Activated naive CD4-positive, alpha-beta T cell treated with anti-CD3 and anti-CD28 coated beads, Interleukin-2, amount 50 U/mL, for 24 hours (primary cell): ENCODE measurements around the gene MECR.
"Not testable (repeated sequence)": the region's sequence is repeated elsewhere in the genome, so short reads cannot be mapped to it uniquely, and the experiment has no call there.

Experiments
- H3K27ac Mint-ChIP-seq: one replicate; pipeline ENCODE4 v1.8.0; 2021; ENCODE audit warnings: mild to moderate bottlenecking, mixed read lengths
- H3K27me3 Mint-ChIP-seq: one replicate; pipeline ENCODE4 v1.8.0; 2021; ENCODE audit warnings: mixed read lengths
- H3K36me3 Mint-ChIP-seq: one replicate; pipeline ENCODE4 v1.8.0; 2021; ENCODE audit warnings: mixed read lengths
- H3K4me1 Mint-ChIP-seq: one replicate; pipeline ENCODE4 v1.8.0; 2021; ENCODE audit warnings: mixed read lengths
- H3K4me3 Mint-ChIP-seq: one replicate; pipeline ENCODE4 v1.8.0; 2021; ENCODE audit warnings: mild to moderate bottlenecking, mixed read lengths
- H3K9me3 Mint-ChIP-seq: one replicate; pipeline ENCODE4 v1.8.0; 2021; ENCODE audit warnings: mixed read lengths

MECR gene

DNA sequence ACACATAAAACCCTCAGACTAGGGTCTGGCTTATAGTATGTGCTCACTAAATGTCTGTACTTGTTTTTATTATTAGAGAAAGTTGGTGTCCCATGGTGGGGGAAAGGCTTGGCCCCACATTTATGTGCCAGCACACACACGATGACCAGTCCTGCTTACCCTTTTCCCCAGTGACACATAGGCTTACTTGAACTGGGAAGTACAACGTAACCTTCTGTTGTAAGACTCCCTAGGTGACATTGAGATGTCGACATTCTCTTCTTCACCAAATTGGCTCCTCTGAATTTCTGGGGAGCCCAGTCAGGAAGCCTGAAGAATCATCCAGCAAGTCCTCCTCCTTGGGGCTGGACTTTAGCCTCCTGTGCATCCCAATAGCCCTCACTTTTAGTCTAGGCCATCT, 1.7 kb upstream of the MECR start:
- Mint-ChIP-seq H3K27me3 (peaks cover 11% of the 10 kb centered on the region), H3K36me3 (no peaks in the 10 kb centered on the region), H3K27ac (no peak overlapping the region), H3K4me1 (peaks cover 32% of the 10 kb centered on the region), H3K9me3 (no peaks in the 10 kb centered on the region), H3K4me3 (no peak overlapping the region)

DNA sequence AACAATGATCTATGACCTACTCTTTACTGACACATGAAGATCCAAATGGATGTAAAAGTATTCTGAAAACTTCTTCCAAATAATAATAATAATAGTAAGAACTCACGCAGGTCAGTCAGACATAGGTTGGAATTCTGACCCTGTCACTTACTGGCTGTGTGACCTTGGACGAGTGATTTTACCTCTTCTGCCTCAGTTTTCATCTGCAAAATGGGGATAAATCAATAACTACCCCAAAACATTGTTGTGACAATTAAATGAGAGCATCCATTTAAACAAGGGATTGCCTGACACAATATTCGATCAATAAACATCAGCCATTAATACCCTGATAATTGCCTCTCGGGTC, 556 bp downstream of the MECR start:
- H3K36me3 Mint-ChIP-seq, result no peaks in the 10 kb centered on the region
- no peaks in the 10 kb centered on the region for H3K27me3 Mint-ChIP-seq
- H3K4me1 Mint-ChIP-seq, result peaks cover 19% of the 10 kb centered on the region
- H3K9me3 Mint-ChIP-seq, result no peaks in the 10 kb centered on the region
- peak overlapping the region; percentile 68 for H3K27ac Mint-ChIP-seq
- H3K4me3 Mint-ChIP-seq, result peak overlapping the region; percentile 94

DNA sequence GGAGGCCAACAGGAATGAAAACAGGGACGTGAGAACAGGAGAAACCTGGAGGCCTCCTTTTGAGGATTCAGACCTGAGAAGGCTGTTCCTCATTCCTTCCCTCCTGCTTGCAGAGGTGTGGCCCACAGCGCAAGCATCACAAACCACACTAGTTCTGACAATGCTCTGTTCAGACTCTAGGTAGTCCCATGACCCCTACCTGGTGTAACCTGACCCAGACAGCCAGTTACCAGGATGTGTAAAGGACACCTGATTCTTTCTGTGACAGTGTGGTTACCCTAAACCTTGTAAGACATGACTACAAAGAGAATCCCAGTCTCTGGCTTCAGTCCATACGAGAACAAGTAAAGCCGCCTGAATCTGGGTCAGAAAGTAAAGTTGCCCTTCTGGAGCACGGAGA, 3.2 kb downstream of the MECR start:
- Mint-ChIP-seq H3K27me3 (no peaks in the 10 kb centered on the region), H3K4me3 (no peak overlapping the region), H3K36me3 (no peaks in the 10 kb centered on the region), H3K27ac (no peak overlapping the region), H3K9me3 (no peaks in the 10 kb centered on the region), H3K4me1 (peaks cover 19% of the 10 kb centered on the region)

DNA sequence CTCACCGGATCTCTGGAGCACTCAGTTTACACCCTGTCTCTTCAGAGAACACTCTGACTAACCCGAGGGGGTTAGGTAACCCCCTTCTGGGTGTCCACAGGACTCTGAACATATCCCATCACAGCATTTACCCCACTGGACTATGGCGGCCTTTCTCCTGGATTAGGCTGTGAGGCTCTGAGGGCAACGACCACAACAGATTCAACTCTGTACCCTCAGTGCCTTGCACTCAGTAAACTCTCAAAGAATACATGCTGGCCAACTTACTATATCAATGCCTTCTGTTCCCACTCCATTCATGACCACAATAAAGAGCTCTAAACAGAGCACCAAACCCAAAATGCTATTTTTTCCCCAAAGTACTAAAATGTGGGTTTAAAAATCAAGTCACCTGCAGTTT, 5.4 kb downstream of the MECR start:
- Mint-ChIP-seq H3K4me3 (no peak overlapping the region), H3K27me3 (no peaks in the 10 kb centered on the region), H3K27ac (no peak overlapping the region), H3K9me3 (no peaks in the 10 kb centered on the region), H3K36me3 (peaks cover 2% of the 10 kb centered on the region), H3K4me1 (peaks cover 14% of the 10 kb centered on the region)

DNA sequence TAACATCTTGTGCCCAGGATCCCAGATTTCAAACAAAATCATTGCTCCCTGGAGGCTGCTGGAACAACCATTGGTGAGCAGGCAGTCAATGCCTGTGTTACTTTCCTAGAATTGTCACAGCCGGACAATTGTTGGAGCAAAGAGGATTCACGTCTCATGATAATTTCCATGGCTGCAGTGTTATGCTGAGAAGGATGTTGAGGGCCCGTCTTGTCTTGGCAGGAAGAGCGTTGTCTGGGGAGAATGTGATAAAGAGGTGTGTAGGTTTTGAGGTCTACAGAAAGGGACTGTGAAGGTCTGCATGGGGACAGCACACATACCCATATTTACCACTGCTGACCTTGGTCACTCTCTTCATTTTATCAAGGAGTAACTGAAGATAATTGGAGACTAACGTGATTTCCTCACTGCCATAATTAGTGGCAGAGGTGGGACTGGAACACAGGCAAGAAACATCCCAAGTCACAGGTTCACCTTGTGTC, 6.3 kb downstream of the MECR start:
- H3K9me3 Mint-ChIP-seq, result no peaks in the 10 kb centered on the region
- no peak overlapping the region for H3K4me3 Mint-ChIP-seq
- no peak overlapping the region for H3K27ac Mint-ChIP-seq
- H3K4me1 Mint-ChIP-seq, result peaks cover 6% of the 10 kb centered on the region
- peaks cover 3% of the 10 kb centered on the region for H3K36me3 Mint-ChIP-seq
- no peaks in the 10 kb centered on the region for H3K27me3 Mint-ChIP-seq

DNA sequence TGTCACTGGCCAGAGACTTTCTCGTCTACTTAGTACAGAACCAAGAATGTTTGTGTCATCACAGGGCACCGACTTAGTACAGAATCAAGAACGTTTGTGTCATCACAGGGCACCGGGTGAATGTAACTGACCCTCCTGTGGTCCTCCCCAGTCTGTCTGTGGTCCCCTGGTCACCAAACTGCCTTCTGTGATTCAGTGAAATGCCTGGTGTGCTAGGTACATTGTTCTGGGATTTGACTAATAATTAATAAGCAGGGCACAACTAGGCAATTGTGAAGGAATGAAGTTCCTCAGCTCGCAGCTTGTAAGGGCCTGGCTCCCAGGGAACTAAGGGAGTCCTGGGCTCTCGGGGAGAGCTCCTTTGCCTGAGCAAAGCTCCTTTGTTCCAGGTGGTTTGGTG, 7.2 kb downstream of the MECR start:
- Mint-ChIP-seq H3K36me3 (peaks cover 3% of the 10 kb centered on the region), H3K27ac (no peak overlapping the region), H3K4me1 (peaks cover 5% of the 10 kb centered on the region), H3K27me3 (no peaks in the 10 kb centered on the region), H3K4me3 (no peak overlapping the region), H3K9me3 (no peaks in the 10 kb centered on the region)

DNA sequence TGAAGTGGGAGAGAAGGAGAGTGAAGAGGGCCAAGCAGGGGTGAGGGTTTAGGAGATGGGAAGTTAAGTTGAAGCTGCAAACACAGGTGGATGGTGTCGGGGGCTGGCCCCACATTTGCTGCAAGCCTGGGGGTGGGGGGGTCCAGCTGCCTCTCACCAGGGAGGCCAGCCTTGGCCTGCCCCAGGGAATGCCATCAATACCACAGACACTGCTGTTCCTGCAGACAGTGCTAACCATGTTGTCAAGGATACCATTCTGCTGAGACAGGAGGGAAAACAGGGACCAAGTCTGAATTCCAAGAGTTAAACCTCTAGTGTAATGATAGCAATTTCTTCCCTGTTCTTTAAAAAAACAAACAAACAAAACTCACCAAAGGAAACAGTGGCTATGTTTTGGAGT, 8.0 kb downstream of the MECR start:
- Mint-ChIP-seq H3K27ac (no peak overlapping the region), H3K9me3 (no peaks in the 10 kb centered on the region), H3K4me3 (no peak overlapping the region), H3K36me3 (peaks cover 3% of the 10 kb centered on the region), H3K4me1 (peaks cover 5% of the 10 kb centered on the region), H3K27me3 (no peaks in the 10 kb centered on the region)

DNA sequence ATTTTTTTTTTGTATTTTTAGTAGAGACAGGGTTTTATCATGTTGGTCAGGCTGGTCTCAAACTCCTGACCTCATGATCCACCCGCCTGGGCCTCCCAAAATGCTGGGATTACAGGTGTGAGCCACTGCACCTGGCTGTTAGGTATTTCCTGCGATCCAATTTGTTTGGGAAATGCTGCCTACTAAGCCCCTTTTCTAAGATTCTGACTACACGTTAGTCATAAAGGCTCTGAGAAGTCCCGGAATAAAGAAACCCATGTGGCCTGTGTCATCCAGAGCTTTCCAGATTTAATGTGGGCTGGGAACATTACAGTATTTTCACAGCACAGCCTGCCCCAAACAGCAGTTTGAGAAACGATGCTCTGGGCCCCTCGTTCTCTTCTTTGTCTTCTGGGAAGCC, 8.5 kb downstream of the MECR start:
- not testable (repeated sequence) for H3K36me3 Mint-ChIP-seq, H3K27me3 Mint-ChIP-seq, H3K27ac Mint-ChIP-seq, H3K4me1 Mint-ChIP-seq, H3K9me3 Mint-ChIP-seq, H3K4me3 Mint-ChIP-seq

DNA sequence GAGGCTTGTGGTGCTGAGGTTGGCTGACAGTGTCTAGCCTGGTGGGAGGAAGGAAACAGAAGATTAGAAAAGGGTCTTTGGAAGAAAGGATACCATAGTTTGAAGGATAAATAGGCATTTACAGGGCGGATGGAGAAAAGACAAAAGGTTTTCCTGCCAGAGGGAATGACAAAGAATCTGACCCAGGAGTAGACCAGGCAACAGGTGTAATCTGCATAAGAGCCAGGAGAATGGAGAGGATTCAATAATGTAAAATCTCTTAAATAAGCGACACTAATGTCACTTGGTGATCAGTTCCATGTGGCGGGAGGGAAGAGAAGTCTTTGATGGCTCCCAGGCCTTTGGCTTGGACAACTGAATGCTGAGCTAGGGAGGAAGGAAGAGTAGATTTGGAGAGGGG, 9.4 kb downstream of the MECR start:
- Mint-ChIP-seq H3K9me3 (no peaks in the 10 kb centered on the region), H3K36me3 (peaks cover 4% of the 10 kb centered on the region), H3K27ac (no peak overlapping the region), H3K4me3 (no peak overlapping the region), H3K4me1 (peaks cover 5% of the 10 kb centered on the region), H3K27me3 (no peaks in the 10 kb centered on the region)

DNA sequence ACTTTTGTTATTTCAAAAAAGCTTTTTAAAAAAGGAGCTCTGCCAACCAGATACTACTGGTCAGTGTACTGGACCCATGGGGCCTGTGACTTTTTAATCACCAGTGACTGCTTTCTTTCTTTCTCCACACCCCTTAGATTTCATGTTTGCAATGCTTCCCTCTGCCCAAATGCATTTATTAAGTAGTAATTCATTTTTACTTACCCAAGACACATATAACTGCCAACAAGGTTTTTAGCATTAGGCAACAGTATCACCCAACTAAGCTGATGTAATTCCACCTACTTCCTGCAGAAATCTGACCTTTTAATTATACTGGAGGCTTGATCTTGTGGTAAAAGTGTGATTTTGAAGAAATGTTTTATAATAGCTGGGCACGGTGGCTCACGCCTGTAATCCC, 12.5 kb downstream of the MECR start:
- H3K9me3 Mint-ChIP-seq, result no peaks in the 10 kb centered on the region
- no peak overlapping the region for H3K4me3 Mint-ChIP-seq
- peaks cover 7% of the 10 kb centered on the region for H3K36me3 Mint-ChIP-seq
- H3K27me3 Mint-ChIP-seq, result no peaks in the 10 kb centered on the region
- no peak overlapping the region for H3K27ac Mint-ChIP-seq
- peaks cover 5% of the 10 kb centered on the region for H3K4me1 Mint-ChIP-seq

DNA sequence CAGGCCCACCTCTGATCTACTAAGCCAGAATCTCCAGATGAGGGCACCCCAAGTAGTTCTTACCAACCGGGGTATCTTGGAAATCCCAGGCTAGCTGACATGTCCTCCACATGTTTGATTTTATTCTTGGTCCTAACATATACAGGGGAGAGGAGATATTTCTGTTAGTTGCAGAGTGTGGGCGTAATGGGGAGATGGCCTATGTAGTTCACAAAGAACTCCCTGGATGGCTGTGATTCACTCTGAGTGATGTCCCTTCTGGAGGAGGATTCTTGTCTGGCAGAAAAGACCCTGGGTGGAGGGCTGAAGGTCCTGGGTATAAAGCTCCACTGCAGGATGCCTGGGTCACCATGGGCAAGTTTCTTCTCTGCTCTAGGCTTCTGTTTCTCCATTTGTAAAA, 13.1 kb downstream of the MECR start:
- Mint-ChIP-seq H3K9me3 (no peaks in the 10 kb centered on the region), H3K4me1 (peaks cover 5% of the 10 kb centered on the region), H3K27me3 (no peaks in the 10 kb centered on the region), H3K27ac (no peak overlapping the region), H3K4me3 (no peak overlapping the region), H3K36me3 (peaks cover 10% of the 10 kb centered on the region)

DNA sequence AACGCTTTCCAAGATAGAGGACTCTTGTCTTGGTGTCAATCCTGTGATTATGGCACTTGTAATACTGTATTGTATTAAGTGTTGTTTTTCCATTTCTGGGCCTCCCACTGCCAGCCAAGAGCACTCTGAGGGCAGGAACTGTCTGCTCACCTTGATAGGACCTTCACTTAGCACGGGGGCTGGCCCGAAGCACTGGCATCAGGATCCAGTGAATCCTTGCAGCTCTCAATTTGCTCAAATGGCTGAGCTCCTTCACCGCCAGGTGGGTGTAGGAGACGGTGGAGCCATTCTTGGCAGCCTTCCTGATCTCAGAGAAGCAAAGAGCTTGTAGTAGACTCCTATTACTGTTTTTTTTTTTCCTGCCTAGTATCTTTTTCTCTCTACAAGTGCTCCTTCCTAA, 17.7 kb downstream of the MECR start:
- no peaks in the 10 kb centered on the region for H3K4me1 Mint-ChIP-seq

DNA sequence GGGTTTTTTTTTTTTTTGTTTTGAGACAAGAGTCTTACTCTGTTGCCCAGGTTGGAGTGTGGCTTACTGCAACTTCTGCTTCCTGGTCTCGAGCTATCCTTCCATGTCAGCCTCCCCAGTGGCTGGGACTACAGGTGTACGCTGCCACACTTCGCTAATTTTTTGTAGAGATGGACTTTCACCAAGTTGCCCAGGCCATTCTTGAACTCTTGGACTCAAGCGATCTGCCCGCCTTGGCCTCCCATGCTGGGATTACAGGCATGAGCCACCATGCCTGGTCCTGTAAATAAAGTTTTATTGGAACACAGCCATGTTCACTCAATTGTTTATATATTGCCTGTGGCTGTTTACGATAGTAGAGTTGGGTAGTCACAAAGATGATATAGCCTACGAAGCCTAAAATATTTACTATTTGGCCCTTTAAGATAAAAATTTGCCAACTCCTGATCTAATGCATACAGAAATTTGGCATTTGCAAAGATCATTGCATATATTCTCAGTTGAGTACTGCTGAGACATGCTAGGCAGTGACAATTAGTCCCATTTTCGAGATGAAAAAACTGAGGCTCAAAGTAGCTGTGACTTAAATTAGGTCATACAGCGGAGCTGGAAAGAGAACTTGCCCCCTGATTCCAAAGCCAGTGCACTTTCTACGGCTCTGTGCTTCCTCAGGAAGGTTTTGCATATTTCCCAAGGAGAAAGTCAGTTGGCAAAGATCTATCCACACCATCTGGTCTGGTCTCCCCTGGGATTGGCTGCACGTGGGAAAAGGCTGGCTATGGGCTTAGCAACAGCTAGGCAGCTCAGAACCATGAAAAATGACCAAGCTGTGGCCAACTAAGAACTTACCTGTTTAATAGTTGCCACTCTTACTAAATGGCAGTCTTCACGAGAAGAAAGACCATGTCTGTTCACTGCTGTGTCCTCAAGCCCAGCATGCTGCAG, 19.4 kb downstream of the MECR start:
- H3K4me3 Mint-ChIP-seq, result no peak overlapping the region
- H3K27me3 Mint-ChIP-seq, result no peaks in the 10 kb centered on the region
- H3K4me1 Mint-ChIP-seq, result no peaks in the 10 kb centered on the region
- no peaks in the 10 kb centered on the region for H3K9me3 Mint-ChIP-seq
- peaks cover 13% of the 10 kb centered on the region for H3K36me3 Mint-ChIP-seq
- no peak overlapping the region for H3K27ac Mint-ChIP-seq

More for the DNA sequence above, 17.7 kb downstream of the MECR start:
- Mint-ChIP-seq H3K36me3 (peaks cover 15% of the 10 kb centered on the region), H3K27ac (peak overlapping the region; percentile 23), H3K9me3 (no peaks in the 10 kb centered on the region), H3K4me3 (no peak overlapping the region), H3K27me3 (no peaks in the 10 kb centered on the region)

DNA sequence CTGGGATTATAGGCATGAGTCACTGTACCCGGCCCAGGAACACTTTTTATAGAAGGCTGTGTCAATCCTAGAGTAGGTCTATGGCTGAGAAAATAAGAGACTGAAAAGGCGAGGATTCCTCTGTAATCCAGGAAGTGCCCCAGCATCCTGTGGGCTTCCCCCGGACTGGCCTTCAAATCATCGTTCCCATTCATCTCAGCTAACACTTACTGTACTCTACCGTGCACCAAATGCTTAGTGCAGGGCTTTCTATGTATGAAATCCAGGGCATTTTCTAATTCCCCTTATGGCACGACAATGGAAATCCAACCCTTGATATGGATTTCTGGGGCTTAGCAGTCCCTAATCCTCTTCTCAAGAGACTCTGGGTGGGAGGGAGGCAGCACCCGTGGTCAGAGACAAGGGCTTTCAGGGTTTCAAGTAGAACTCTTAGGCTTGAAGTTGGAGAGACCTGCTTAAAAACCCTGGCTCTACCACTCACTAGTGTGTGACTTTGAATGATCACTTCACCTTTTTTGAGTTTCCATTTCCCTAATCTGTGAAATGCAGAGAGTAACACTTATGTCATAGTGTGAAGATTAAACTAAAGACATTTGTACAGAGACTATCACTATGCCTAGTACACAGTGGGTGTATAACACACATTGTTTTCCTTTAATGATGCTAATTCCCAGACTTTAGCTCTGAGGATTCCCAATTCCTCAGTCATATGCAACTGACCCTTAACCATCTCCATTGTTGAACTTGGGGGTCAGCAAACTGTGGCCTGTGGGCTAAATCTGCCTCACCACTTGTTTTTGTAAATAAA, 20.3 kb downstream of the MECR start:
- H3K36me3 Mint-ChIP-seq, result peaks cover 16% of the 10 kb centered on the region
- H3K4me3 Mint-ChIP-seq, result no peak overlapping the region
- H3K9me3 Mint-ChIP-seq, result no peaks in the 10 kb centered on the region
- no peaks in the 10 kb centered on the region for H3K27me3 Mint-ChIP-seq
- H3K27ac Mint-ChIP-seq, result no peak overlapping the region
- H3K4me1 Mint-ChIP-seq, result no peaks in the 10 kb centered on the region

DNA sequence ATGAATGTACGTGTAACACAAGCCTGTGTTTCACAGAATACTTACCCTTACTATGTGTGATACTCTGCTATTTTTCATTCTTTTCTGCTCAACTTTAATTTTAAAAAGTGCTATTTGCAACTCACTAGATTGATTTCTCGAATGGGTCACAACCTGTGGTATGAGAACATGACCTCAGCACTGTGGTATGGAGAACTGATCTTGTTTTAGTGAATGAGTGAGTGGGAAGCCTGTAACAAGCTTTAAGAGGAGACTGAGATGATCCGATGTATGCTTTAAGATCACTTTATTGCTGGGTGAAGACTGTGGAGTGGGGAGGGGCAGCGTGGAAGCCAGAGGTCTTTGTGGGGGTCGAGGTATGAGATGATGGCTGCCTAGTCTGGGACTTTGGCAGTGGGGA, 21.6 kb downstream of the MECR start:
- H3K36me3 Mint-ChIP-seq, result peaks cover 16% of the 10 kb centered on the region
- H3K27me3 Mint-ChIP-seq, result no peaks in the 10 kb centered on the region
- H3K4me3 Mint-ChIP-seq, result no peak overlapping the region
- no peaks in the 10 kb centered on the region for H3K9me3 Mint-ChIP-seq
- peak overlapping the region; percentile 3 for H3K27ac Mint-ChIP-seq
- no peaks in the 10 kb centered on the region for H3K4me1 Mint-ChIP-seq

DNA sequence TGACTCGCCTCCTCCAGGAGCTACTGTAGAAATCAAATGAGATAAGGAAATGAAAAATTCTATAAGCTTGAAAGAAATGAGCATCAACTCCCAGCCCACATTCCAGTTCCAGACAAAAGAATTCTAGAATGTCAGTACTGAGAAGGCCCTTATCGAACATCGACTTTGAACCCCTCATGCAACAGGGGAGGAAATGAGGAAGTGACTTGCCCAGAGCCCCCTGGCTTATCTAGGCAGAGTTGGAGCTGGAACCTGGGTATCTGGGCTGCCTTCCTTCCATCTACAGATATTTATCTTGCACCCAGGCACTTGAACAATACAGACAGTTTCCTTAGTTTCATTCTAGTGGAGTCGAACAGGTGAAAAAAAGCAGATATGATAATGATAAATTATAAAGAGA, 22.3 kb downstream of the MECR start:
- H3K36me3 Mint-ChIP-seq, result peaks cover 15% of the 10 kb centered on the region
- no peaks in the 10 kb centered on the region for H3K4me1 Mint-ChIP-seq
- H3K9me3 Mint-ChIP-seq, result no peaks in the 10 kb centered on the region
- H3K27ac Mint-ChIP-seq, result no peak overlapping the region
- H3K4me3 Mint-ChIP-seq, result no peak overlapping the region
- H3K27me3 Mint-ChIP-seq, result no peaks in the 10 kb centered on the region
